Left lung (tissue), 10 donors: ENCODE data around the gene COX7B2. TPM values are rescaled to one million over a fixed set of nuclear protein-coding genes. Genes with fewer than 3 reads are reported as not detected.

ENCODE experiments used
- ATAC-seq: fragments of 200-7000 bp; cut with Tn5 transposase; one replicate; pipeline ENCODE4 v1.9.1; 2020; ENCODE audit warnings: moderate library complexity
- DNase-seq, 4 donors: peaks; one replicate each; pipeline ENCODE4 v3.0.0-alpha.2; 2013 to 2020
- H3K27ac ChIP-seq, 2 donors: fragments of 200-600 bp; sonication (generic) in 1 of 2; one replicate each; pipeline versions ENCODE4 v1.5.0 to v1.8.0; 2020 to 2021
- H3K27me3 ChIP-seq, 2 donors: fragments of 200-600 bp; sonication (generic) in 1 of 2; one replicate each; pipeline versions ENCODE4 v1.5.0 to v1.8.0; 2020 to 2021
- H3K36me3 ChIP-seq, 2 donors: fragments of 200-600 bp; sonication (generic) in 1 of 2; one replicate each; pipeline versions ENCODE4 v1.5.0 to v1.8.0; 2020 to 2021
- H3K4me1 ChIP-seq, 2 donors: fragments of 200-600 bp; one replicate each; pipeline ENCODE4 v1.8.0; 2021
- H3K4me3 ChIP-seq, 2 donors: fragments of 200-600 bp; sonication (generic) in 1 of 2; one replicate each; pipeline versions ENCODE4 v1.5.0 to v1.8.0; 2020 to 2021; ENCODE audit warnings: mild to moderate bottlenecking in 1 of 2
- H3K9me3 ChIP-seq, 2 donors: fragments of 200-600 bp; sonication (generic) in 1 of 2; one replicate each; pipeline versions ENCODE4 v1.5.0 to v1.8.0; 2020 to 2021
- intact Hi-C, 2 donors: fragments of 100-400 bp; cut with DNase I; formaldehyde crosslinking; loops; one replicate each; pipeline versions ENCODE4 v1.11.2 to v1.14.2; 2022
- polyA plus RNA-seq, 6 donors: library from polyadenylated mRNA; unstranded; fragments of 120-200 nt; gene quantifications; one replicate each; pipeline ENCODE4 v1.2.1, GENCODE V29; 2013; ENCODE audit not compliant: insufficient read length in 6 of 6
- total RNA-seq, 2 donors: library from RNA; stranded (reverse); fragmentation: NEBNext Ultra II Directional; extraction: Animal tissue kit (Norgen Biotek cat#: 25700); gene quantifications; one replicate each; pipeline ENCODE4 v1.2.1, GENCODE V29; 2021
- TF ChIP-seq, protein P1 (sequence below), 2 donors: fragments of 200-600 bp; sonication (generic) in 1 of 2; IDR thresholded peaks; one replicate each; pipeline versions ENCODE4 v1.5.0 to v1.8.0; 2021; ENCODE audit warnings: antibody characterized with exemption in 2 of 2
- donor health status: DM: no; HTN: yes; CAD: no.
- donor health status: DM: no; HTN: no; CAD: no.

Gene COX7B2
- total and polyA plus RNA-seq, 8 donors, result not detected

- intact Hi-C loops, result no loop called here
- DNase-seq, result no peak
- no peak overlapping the region for H3K4me3 ChIP-seq
Measured at GRCh38 chr4:46817806-46818205, 91.2 kb downstream of the COX7B2 start.

DNA sequence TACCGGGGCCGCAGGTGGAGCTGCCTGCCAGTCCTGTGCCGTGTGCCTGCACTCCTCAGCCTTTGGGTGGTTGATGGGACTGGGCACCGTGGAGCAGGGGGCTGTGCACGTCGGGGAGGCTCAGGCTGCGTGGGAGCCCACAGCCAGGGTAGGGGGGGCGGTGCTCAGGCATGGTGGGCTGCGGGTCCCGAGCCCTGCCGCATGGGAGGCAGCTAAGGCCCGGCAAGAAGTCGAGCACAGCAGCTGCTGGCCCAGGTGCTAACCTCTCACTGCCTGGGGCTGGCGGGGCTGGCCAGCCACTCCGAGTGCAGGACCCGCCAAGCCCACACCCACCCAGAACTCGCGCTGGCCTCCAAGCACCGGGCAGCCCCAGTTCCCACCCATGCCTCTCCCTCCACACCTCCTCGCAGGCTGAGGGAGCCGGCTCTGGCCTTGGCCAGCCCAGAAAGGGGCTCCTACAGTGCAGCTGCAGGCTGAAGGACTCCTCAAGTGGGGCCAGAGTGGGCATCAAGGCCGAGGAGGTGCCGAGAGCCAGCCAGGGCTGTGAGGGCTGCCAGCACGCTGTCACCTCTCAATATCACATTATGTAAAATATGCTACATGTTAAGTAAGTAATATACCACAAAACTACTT lies 104.1 kb downstream of the COX7B2 start:
- Histone ChIP-seq H3K9me3 (peaks cover 0 to 4% of the 10 kb centered on the region in 2 donors), H3K27me3 (no peaks in the 10 kb centered on the region), H3K4me3 (no peak overlapping the region), H3K36me3 (no peaks in the 10 kb centered on the region), H3K4me1 (no peaks in the 10 kb centered on the region), H3K27ac (no peak overlapping the region)
- intact Hi-C loops, result no loop called here
- ATAC-seq, result no peak
- DNase-seq, result no peak
- TF ChIP-seq, protein P1, sequence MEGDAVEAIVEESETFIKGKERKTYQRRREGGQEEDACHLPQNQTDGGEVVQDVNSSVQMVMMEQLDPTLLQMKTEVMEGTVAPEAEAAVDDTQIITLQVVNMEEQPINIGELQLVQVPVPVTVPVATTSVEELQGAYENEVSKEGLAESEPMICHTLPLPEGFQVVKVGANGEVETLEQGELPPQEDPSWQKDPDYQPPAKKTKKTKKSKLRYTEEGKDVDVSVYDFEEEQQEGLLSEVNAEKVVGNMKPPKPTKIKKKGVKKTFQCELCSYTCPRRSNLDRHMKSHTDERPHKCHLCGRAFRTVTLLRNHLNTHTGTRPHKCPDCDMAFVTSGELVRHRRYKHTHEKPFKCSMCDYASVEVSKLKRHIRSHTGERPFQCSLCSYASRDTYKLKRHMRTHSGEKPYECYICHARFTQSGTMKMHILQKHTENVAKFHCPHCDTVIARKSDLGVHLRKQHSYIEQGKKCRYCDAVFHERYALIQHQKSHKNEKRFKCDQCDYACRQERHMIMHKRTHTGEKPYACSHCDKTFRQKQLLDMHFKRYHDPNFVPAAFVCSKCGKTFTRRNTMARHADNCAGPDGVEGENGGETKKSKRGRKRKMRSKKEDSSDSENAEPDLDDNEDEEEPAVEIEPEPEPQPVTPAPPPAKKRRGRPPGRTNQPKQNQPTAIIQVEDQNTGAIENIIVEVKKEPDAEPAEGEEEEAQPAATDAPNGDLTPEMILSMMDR (IDR thresholded peaks at IDR 0.05), result no peak

More at GRCh38 chr4:46817806-46818205, 91.2 kb downstream of the COX7B2 start:
- Histone ChIP-seq H3K4me1 (no peaks in the 10 kb centered on the region), H3K9me3 (no peaks in the 10 kb centered on the region), H3K27me3 (no peaks in the 10 kb centered on the region), H3K36me3 (no peaks in the 10 kb centered on the region), H3K27ac (no peak overlapping the region)
- ATAC-seq, result no peak
- TF ChIP-seq, protein P1 (IDR thresholded peaks at IDR 0.05), result no peak

DNA sequence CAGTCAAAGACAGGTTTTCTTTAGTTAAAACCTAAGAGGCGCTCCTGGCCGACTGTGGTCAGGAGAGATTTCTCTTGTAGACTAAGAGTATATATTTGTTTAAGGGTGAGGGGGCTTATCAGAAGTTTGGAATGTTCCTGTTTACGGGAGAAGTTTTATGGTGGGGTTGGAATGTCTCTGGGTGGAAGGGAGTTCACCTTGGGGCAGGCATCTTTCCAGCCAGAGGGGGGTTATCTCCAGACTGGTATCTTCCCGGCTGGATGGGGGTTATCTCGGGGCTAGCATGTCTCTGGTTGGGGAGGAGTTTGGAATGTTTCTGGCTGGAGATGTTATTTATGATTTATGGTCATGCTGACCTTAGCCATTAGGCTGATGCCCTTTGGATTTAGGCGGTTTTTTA lies 116.0 kb downstream of the COX7B2 start:
- H3K27me3 ChIP-seq, result no peaks in the 10 kb centered on the region
- H3K27ac ChIP-seq, result no peak overlapping the region
- H3K4me3 ChIP-seq, result no peak overlapping the region
- no peaks in the 10 kb centered on the region for H3K36me3 ChIP-seq
- peaks cover 0 to 13% of the 10 kb centered on the region in 2 donors for H3K9me3 ChIP-seq
- H3K4me1 ChIP-seq, result no peaks in the 10 kb centered on the region
- no peak for DNase-seq
- no peak for ATAC-seq
- TF ChIP-seq, protein P1 (IDR thresholded peaks at IDR 0.05), result no peak
- intact Hi-C loops, result no loop called here

- Histone ChIP-seq H3K9me3 (peaks cover 0 to 15% of the 10 kb centered on the region in 2 donors), H3K27me3 (no peaks in the 10 kb centered on the region), H3K36me3 (no peaks in the 10 kb centered on the region), H3K27ac (no peak overlapping the region), H3K4me3 (no peak overlapping the region), H3K4me1 (no peaks in the 10 kb centered on the region)
- ATAC-seq (no peak), DNase-seq (peak in 1 of 4 donors; percentile 75)
- intact Hi-C loops, result no loop called here
- TF ChIP-seq, protein P1 (IDR thresholded peaks at IDR 0.05), result no peak
Measured at GRCh38 chr4:46781434-46782092, 127.5 kb downstream of the COX7B2 start.

GRCh38 chr4:46765465-46765864 lies 143.6 kb downstream of the COX7B2 start:
- peak in 1 of 4 donors; percentile 16 for DNase-seq
- H3K9me3 ChIP-seq, result no peaks in the 10 kb centered on the region
- no peak for ATAC-seq
- H3K4me1 ChIP-seq, result no peaks in the 10 kb centered on the region
- H3K27me3 ChIP-seq, result no peaks in the 10 kb centered on the region
- H3K27ac ChIP-seq, result no peak overlapping the region
- H3K4me3 ChIP-seq, result no peak overlapping the region
- TF ChIP-seq, protein P1 (IDR thresholded peaks at IDR 0.05), result no peak
- intact Hi-C loops, result no loop called here
- no peaks in the 10 kb centered on the region for H3K36me3 ChIP-seq
